ENCODE results near the gene CD247. TPM values are rescaled to one million over a fixed set of nuclear protein-coding genes. Genes with fewer than 3 reads are reported as not detected.

CD247 gene
- total RNA-seq, 4 donors from 2014 or later = 0.30 to 0.76 TPM; not detected in 2

GRCh38 chr1:167412072-167412471 lies 106.3 kb downstream of the CD247 start:
- H3K36me3 ChIP-seq = peaks cover 36% of the 10 kb centered on the region
- TF ChIP-seq EP300 (IDR thresholded peaks at IDR 0.05) (no peak), POLR2AphosphoS5 (IDR thresholded peaks at IDR 0.05) (no peak), CTCF (IDR thresholded peaks at IDR 0.05) (no peak), POLR2A (IDR thresholded peaks at IDR 0.05) (no peak)
- no peaks in the 10 kb centered on the region for H3K27me3 ChIP-seq
- no peak overlapping the region for H3K27ac ChIP-seq
- H3K9me3 ChIP-seq = no peaks in the 10 kb centered on the region
- no peaks in the 10 kb centered on the region for H3K4me1 ChIP-seq
- H3K4me3 ChIP-seq = no peak overlapping the region
- no peak for DNase-seq (ENCODE audit: low spot score in 2 of 2)
- WGBS = 83% methylated on average over 4 of the region's 4 CpGs

- Histone ChIP-seq H3K27me3 (no peaks in the 10 kb centered on the region), H3K27ac (no peak overlapping the region), H3K36me3 (peaks cover 31% of the 10 kb centered on the region), H3K4me1 (no peaks in the 10 kb centered on the region), H3K4me3 (no peak overlapping the region), H3K9me3 (no peaks in the 10 kb centered on the region)
- WGBS = 71% methylated on average over 1 of the region's 1 CpG
- TF ChIP-seq POLR2A (IDR thresholded peaks at IDR 0.05) (no peak), POLR2AphosphoS5 (IDR thresholded peaks at IDR 0.05) (no peak), CTCF (IDR thresholded peaks at IDR 0.05) (no peak), EP300 (IDR thresholded peaks at IDR 0.05) (no peak)
- no peak for DNase-seq (ENCODE audit: low spot score in 2 of 2)
Measured at GRCh38 chr1:167409183-167409582, 109.1 kb downstream of the CD247 start.

- H3K9me3 ChIP-seq = no peaks in the 10 kb centered on the region
- TF ChIP-seq POLR2A (IDR thresholded peaks at IDR 0.05) (no peak), CTCF (IDR thresholded peaks at IDR 0.05) (no peak), POLR2AphosphoS5 (IDR thresholded peaks at IDR 0.05) (no peak), EP300 (IDR thresholded peaks at IDR 0.05) (no peak)
- no peaks in the 10 kb centered on the region for H3K4me1 ChIP-seq
- H3K27me3 ChIP-seq = no peaks in the 10 kb centered on the region
- DNase-seq (ENCODE audit: low spot score in 2 of 2) = no peak
- H3K4me3 ChIP-seq = no peak overlapping the region
- H3K27ac ChIP-seq = no peak overlapping the region
- 90% methylated on average over 1 of the region's 1 CpG for WGBS
- peaks cover 27% of the 10 kb centered on the region for H3K36me3 ChIP-seq
Measured at GRCh38 chr1:167408355-167408754, 110.0 kb downstream of the CD247 start.

GRCh38 chr1:167404908-167405307 lies 113.4 kb downstream of the CD247 start:
- H3K36me3 ChIP-seq = peaks cover 29% of the 10 kb centered on the region
- no peak for DNase-seq (ENCODE audit: low spot score in 2 of 2)
- H3K27me3 ChIP-seq = no peaks in the 10 kb centered on the region
- H3K4me3 ChIP-seq = no peak overlapping the region
- TF ChIP-seq POLR2A (IDR thresholded peaks at IDR 0.05) = no peak
- TF ChIP-seq CTCF (IDR thresholded peaks at IDR 0.05) = no peak
- no peak for TF ChIP-seq POLR2AphosphoS5 (IDR thresholded peaks at IDR 0.05)
- TF ChIP-seq EP300 (IDR thresholded peaks at IDR 0.05) = no peak
- H3K27ac ChIP-seq = no peak overlapping the region
- H3K4me1 ChIP-seq = no peaks in the 10 kb centered on the region
- no peaks in the 10 kb centered on the region for H3K9me3 ChIP-seq
- WGBS = 81% methylated on average over 3 of the region's 3 CpGs

- Histone ChIP-seq H3K36me3 (peaks cover 32% of the 10 kb centered on the region), H3K4me3 (no peak overlapping the region), H3K27ac (no peak overlapping the region), H3K4me1 (no peaks in the 10 kb centered on the region), H3K9me3 (no peaks in the 10 kb centered on the region), H3K27me3 (no peaks in the 10 kb centered on the region)
- WGBS = 87% methylated on average over 4 of the region's 4 CpGs
- TF ChIP-seq POLR2AphosphoS5 (IDR thresholded peaks at IDR 0.05) = no peak
- no peak for TF ChIP-seq CTCF (IDR thresholded peaks at IDR 0.05)
- TF ChIP-seq POLR2A (IDR thresholded peaks at IDR 0.05) = no peak
- TF ChIP-seq EP300 (IDR thresholded peaks at IDR 0.05) = no peak
- DNase-seq (ENCODE audit: low spot score in 2 of 2) = no peak
Measured at GRCh38 chr1:167404161-167404888, 114.0 kb downstream of the CD247 start.

All from suprapubic skin (tissue), 4 donors.